GM19452 (cell line): ENCODE measurements around the gene ICA1.
A peak's percentile ranks its signal among the peaks of the same experiment; 100 is the strongest.

Source experiments
- ATAC-seq: cut with Tn5 transposase; IDR thresholded peaks from one replicate; pipeline ENCODE4 v1.9.1; 2021; ENCODE audit not compliant: unreplicated experiment

ICA1 gene

DNA sequence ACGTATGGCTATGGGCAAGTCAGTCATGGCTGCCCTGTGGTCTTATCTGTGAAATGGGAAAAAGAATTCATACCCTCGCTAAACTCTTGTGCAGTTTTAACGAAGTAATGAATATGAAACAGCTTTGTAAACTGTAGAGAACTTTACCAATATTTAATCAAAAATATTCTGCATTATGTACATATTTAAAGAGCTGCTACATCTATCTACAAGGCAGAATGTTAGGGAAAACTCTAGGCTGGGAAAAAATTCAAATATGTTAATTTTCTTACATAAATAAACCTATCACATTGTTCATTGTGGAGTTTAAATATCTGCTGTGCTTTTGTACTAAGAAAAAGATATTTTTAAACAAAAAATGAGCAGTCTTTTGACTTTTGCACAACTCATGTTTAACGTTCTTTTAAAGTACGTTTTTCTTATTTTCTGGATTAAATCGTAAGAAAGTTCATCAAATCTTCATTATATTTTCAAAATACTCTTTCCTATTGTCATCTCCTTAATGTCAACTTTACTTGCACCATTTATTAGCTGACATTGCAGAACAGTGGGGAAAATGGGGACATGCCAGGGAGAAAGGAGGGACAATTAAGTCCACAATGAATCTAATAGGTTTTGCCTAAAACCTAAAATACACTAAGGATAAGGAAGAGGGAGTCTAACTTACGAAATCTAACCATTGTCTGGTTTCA lies 57.5 kb downstream of the ICA1 start:
- no peak for ATAC-seq

DNA sequence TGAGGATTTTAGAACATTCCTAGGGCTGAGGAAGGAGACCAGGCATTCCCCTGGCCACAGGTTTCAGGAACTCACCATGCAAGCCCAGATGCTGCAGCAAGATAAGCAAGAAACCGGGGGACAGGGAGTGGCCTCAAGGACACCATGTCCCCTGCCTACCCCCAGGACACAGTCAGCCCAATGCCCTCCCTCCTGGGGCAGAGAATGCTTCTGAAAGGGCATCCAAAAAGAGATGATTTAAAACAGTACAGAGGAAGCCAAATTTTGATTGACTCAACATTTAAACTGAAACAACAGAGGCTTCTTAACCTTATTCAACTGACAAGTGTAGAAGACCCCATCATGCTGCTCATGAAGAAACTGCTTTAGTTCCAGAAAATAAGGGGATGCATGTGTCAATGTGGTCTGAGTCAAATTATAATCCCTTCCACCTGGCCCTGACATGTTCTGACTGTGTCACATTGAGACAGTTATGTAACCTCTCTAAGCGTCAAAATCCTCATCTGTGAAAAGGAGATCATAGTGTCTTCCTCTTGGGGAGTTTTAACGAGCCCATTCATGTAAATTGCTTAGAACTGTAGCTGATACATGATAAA lies 60.0 kb downstream of the ICA1 start:
- ATAC-seq, result no peak

DNA sequence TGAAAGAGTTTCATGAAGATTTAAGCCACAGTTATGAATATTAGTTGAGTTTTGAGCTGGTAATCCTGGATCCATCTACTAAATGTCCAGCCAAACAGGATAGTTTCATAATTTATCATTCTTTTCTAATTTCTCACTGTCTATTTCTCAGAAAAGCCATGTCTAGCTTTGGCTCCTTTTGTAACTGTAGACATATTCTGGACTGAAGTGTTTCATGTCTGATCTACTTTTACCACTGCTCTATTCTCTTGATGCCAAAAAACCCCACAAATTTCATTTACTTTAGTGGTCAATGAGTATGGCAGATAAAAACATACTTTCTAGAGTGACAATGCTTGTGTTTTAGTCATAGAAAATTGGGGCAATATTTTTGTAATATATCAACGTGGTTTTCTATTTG lies 61.2 kb downstream of the ICA1 start:
- ATAC-seq, result no peak

DNA sequence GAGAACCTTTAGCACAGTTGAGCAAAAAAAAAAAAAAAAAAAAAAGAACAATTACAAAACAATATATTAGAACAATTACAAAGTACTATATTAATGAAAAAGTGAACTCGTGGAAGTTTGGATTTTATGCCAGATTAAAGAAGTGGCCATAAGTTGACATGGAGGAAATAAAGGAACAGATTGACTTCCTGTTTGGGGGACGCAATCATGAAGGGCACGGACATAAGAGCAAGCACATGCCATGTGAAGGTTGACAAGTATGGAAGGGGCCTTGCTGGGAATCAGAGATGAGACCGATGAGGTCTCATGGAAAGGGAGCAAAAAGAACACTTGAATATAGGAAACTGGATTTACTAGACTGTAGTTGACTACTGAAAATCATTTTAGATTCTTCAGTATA lies 61.7 kb downstream of the ICA1 start:
- ATAC-seq, result no peak

DNA sequence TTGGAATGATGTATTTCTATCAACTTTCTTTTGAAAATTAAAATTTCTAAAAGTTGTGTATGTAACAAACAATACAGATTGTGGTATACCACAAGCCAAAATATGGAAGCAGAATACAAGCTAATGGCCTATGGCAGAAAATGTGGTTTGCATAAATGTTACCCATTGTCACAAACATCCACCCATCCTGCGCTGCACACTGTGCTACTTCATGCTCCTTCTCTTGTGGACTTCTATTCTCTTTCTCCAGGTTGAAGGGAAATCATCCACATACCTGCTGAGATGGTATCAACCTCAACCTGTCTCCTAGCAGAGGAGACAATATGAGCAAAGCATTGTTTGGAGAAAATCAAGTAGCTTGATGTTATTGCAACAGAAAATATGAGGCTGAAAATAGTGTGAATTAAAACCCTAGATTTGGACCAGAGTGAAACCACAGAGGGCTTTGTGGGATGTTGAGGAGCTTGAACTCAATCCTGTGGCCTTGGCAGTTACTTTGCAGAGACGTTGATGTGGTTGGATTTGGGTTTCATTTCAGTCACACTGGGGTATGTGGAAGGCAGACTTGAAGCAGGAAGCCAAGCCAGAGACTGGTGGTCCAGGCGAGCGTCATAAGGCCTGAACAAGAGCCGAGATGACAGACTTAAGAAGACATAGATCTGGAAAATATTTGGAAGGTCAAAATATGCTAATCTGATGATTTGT lies 63.8 kb downstream of the ICA1 start:
- ATAC-seq, result no peak

DNA sequence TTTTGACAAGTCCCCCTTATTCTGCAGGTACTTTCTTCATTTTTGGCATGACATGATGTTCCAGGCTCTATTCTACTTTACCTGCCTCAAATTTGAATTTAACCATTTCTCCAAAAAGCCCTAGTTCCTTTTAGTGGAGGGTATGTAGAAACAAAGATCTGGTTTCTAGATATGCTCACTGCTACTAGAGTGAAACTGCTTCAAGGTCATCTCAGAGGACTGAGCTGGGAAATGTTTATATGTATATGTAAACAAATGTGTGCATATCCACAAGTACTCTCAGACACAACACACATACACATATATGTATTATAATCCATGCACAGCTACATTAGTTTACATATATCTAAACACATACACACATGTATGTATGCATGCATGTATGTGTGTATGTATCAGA lies 69.1 kb downstream of the ICA1 start:
- no peak for ATAC-seq

DNA sequence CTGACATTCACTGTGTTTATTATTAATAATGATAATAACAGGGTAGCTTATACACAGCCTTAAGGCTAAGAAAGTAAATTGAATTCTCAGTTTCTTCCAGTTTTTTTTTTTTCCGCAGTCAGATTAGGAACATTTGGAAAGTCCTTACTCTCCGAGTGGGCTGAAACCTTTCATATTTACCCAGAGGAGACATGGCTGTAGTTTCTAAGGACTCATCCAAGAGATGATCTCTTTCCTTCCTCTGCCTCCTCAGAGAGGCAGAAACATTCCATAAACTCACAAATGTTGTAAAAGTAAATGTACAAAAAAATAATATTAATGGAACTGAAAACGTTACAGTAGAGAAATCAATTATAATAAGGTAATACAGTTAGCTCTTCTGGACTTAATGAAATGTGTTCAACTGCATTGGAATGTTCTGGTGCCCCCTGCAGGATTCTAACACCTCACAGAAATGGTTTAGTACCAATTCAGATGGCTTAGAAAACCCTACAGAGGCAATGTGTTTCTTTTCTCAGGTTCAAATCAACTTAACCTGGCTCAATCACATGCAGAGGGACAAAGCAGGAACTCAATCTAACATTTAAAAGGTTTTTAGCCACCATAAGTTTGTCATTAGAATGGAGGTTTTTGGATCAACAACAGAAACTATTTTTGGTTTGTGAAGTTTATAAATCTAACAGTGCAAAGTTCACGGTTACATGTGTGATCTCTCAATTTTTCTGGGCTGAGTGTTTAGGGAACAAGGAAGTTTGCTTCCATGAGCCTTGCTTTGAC lies 71.7 kb downstream of the ICA1 start:
- peak; percentile 86 for ATAC-seq

DNA sequence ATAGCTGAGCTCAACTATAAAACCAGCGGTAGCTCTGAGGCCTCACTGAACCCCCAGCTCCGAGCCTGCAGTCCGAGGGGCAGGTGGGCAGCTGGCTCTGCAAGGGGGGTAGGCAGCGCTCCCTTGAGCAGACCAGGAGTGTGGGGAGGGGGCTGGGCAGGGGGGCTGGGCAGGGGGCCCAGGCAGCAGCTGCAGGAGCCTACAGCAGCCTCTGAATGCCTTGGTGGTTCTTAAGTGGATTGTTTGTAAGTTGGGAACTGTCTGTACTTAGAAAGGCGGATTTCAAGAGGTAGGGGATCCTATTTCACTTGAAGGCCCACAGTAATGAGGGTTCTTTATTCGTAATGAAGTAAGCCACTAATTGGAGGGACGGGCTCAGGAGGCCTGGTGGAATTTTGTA lies 72.3 kb downstream of the ICA1 start:
- no peak for ATAC-seq

DNA sequence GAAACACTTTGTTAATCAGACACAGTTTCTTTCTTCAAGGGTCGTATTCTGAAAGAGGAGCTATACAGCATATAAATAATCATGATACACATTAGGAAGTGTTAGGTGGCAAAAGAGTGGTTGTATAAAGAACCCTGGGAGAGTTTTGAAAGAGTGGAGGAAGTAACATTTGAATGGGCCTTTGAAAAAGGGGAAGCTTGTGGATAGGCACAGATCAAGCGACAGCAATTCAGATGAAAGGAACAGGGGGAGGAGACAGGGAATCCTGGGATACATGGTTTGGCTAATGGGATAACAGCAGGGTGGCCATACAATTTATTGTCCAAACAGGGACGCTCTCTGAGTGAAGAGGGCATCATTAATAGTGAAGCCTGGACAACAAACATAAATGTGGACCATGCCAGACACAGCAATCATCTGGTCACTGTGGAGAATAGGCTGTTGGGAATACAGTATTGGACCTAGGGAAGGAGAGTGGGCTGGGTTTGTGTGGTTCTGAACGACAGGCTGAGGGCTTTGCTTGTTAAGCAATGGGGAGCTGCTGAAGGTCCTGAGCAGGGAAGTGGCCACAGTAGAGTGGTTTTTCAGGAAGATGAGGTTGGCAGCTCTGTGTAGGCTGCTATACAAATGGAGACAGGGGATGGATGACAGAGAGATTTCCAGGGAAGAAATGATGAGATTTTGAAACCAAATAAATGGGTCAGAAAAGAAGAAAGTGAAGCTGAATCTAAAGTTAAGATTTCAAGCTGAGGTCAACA lies 75.9 kb downstream of the ICA1 start:
- no peak for ATAC-seq

DNA sequence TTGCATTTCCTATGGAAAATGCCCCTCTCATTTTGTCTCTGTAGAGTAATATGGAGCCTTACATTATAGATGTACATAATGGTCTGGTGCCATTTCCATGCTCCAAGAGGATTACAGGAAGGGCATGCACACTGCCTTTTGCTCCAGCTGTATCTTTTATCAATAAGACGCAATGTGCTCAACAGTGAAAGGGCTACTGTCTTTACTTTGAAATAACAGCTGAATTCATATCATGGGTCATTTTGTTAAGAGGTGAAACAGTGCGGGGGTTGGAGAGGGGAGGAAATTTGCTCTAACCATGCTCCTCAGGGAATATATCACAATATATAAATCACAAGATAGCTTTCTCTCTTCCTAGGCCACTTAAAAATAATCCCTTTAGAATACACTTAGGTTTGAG lies 77.7 kb downstream of the ICA1 start:
- ATAC-seq, result no peak

DNA sequence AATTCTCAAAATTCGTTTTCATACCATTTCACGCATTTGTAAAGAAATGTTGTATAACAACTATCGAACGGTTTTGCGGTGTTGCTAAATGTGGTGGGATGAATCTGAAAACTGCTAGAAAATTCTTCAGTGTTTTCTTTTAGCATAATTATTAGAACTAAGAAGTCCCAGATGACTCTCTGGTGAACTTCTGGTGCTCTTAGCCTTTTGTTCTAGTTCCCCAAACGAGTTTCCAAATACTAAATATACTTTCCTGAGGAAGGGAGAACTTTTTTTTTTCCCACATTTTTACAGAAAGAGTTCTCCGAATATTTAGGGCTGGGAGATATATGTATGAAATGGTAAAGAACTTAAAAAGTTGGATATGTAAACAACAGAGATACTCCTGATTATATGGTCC lies 82.5 kb downstream of the ICA1 start:
- no peak for ATAC-seq

DNA sequence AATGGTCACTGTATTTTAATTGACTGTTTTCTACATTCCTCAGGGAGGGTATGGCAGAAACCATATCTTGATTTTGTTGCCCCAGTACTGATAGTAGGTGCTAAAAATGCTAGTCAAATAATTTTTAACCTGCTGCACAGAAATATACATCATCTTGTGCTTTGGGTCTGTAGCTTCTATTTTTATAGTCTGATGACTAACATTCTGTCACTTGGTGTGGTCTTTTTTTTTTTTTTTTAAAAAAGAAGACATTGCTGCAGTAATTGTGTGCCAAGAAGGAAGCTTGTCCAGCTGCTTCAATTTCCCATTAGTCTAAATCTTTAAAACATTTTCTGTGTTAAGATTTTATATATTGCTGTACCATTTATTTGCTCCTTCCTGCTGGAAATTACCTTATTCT lies 83.6 kb downstream of the ICA1 start:
- ATAC-seq, result no peak

DNA sequence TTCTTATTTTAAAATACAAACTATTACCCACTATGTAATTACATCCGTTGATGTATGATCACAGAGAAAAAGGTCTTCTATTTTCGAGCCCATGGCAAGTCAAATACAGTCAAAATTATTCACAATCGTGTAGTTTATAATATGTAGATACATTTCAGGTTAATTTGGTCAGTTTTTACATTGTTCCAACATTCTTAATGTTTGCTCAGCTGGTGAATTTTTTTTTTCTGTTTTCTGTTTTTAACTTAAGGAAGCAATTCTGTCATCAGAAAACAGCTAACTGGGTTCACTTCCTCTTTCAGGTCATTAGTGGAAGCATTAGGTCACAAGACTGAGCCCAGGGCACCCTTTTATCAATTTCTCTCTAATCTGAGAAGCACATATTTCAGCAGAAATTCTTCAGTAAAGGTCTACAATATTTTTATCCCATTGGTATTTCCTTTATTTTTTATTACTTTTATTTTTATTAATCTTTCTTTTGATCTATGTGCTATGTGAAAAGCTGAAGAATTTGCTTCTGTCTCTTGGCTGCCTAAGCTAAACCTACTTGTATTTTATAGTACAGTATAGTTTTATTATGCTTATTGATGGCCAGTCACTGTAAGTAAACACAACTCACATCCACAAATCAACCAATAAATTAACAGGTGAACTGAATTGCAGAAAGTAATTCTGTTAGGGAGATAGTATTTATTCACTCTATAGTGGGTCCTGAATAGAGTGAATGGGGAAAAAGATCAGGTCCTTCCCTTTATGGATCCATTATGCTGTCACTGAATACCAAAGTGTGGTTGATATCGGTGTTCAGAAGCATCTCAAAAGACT lies 84.6 kb downstream of the ICA1 start:
- ATAC-seq, result peak; percentile 45

DNA sequence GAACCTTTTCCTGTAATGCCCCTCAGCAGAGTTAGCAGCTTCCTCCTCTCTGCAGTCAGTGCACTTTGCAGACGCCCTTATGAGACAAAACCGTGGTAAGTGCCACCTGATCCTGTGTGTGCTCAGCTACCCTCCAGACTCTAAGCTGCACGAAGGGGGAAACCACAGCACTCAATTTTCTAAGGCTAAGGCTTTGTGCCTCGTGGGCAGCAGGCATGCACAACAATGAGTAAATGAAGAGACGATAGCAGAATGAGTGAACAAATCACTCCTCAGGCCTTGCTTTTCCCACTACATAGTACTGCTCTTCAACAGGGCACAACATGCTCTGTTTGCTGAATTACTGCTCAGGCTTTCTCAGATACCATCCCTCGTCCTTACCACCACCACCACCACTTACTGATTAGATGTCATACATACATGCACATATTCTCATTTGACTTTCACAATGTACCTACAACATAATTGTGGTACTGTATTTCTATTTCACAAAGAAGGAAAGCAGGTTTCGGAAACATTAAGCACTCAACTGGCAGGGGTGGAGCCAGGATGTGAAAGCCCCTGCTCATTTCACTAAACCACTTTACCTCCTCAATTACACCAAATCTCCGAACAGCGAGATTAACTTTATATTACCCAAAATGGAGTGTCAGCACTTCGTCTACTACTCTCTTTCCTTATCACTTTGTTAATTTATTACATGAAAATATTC lies 85.4 kb downstream of the ICA1 start:
- peak; percentile 80 for ATAC-seq

DNA sequence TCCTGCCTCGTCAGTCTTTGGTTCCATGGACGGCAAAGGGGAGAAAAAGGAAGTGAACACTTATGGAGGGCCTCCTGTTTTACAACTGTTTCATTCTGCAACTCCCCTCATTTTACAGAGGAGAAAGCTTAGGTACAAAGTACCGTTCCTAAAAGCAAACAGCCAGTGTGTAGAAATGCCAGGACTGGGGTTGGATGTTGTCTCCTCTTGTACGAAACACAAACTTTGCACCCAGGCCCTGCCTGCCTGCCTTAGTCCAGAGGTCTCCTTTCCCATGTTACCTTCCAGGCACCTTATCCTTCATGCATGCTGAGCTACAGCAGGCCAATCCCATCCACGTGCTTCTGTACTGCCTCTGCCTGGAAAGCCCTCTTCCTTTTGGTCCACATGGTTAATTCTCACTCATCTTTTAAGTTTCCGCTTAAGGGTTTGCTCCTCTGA lies 86.0 kb downstream of the ICA1 start:
- ATAC-seq, result no peak

DNA sequence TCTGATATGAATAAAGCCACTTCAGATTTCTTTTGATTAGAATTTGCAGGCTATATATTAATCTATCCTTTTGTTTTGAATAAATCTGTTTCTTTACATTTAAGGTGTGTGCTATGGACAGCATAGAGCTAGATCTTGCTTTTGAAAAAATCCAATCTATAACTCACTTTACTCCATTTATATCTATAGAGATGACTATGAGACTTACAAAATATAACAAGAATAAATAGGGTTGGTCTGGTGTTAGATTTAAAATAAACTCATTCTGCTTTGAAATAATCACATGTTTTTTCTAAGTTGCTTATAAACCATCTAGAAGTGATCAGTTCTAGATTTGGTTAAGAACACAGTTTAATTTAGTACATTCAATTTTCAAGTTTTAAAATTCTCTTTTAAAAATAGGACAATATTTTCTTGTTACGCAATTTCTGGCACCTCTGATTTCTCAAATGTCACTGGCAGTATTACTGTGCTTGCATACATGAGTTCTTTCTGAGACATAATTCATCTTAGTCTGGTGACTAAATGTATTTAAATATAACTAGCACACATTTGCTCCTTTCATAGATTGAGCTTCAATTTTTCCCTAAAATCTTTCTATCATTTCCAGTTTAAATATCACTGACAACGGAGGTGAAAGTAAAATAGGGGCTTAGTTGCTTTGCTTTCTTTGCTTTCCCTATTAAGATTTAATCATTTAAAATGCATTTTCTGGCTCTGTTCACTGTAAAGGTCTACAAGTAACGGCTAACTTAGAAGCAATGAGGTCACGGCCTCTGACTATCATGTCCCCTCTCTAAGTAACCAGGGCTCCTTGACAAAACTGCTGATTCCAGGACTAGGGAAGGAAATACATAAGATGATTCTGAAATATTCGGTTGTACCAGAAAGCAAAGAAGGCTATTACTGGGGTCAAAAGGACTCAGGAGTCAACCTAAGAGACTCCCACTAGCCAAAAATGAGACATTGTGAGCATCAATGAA lies 89.3 kb downstream of the ICA1 start:
- ATAC-seq, result no peak

DNA sequence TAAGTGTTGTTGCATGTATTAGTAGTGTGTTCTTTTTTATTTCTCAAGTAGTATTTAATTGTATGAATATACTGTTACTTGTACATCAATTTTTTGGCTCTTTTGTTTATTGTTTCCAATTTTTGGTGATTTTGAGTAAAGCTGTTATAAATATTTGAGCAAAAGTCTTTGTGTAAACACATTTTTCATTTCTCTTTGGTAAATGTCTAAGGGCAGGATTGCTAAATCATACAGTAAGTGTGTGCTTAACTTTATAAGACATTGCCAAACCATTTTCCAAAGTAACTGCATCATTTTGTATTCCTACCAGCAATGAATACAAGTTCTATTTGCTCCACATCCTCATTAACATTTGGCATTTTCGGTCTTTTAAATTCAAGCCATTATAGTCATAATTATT lies 92.8 kb downstream of the ICA1 start:
- no peak for ATAC-seq

DNA sequence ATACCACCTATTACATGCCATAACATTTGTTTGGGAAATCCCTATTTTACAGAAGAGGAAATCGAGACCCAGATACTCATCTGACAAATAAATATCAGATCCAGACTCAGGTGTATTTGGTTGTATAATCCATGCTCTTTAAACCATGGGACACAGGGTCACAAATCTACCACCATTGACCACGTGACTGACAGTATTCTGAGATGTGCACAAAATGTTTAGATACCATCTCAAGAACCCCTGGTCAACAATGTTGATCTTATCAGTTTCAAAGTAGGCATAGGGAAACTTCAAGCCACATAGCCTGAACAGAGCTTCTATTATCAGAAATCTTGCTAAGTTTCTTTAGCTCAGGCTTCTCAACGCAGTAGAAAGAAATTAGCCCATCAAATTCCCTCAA lies 93.6 kb downstream of the ICA1 start:
- no peak for ATAC-seq
